IPS-NIHi7 (cell line): Measurements from ENCODE around the gene C20orf204.
"Not testable (repeated sequence)": the region's sequence is repeated elsewhere in the genome, so short reads cannot be mapped to it uniquely, and the experiment has no call there.

Experiments used
- DNase-seq: peaks from one replicate; pipeline ENCODE4 v3.0.0; 2012; ENCODE audit warnings: mixed read lengths; ENCODE audit errors: extremely low spot score

The C20orf204 gene

GRCh38 chr20:64035933-64036345 lies at the start of gene C20orf204:
Gene C20orf204 (plus strand): TSS chr20:64036182. CDS start chr20:64036324, 142 bp downstream.
- DNase-seq: no peak

- no peak for DNase-seq
Measured at GRCh38 chr20:64000906-64001305, 35.1 kb upstream of the C20orf204 start.

- no peak for DNase-seq
Measured at GRCh38 chr20:64001607-64002011, 34.4 kb upstream of the C20orf204 start.

GRCh38 chr20:64003960-64004725 lies 31.8 kb upstream of the C20orf204 start:
- no peak for DNase-seq

GRCh38 chr20:64005394-64005793 lies 30.6 kb upstream of the C20orf204 start:
- DNase-seq: no peak

GRCh38 chr20:64006490-64006889 lies 29.5 kb upstream of the C20orf204 start:
- DNase-seq: no peak

- DNase-seq: no peak
Measured at GRCh38 chr20:64006902-64007301, 29.1 kb upstream of the C20orf204 start.

- DNase-seq: no peak
Measured at GRCh38 chr20:64009811-64010387, 26.1 kb upstream of the C20orf204 start.

- DNase-seq: no peak
Measured at GRCh38 chr20:64010711-64011237, 25.2 kb upstream of the C20orf204 start.

- no peak for DNase-seq
Measured at GRCh38 chr20:64011366-64011779, 24.6 kb upstream of the C20orf204 start.

GRCh38 chr20:64012385-64013154 lies 23.4 kb upstream of the C20orf204 start:
- DNase-seq: not testable (repeated sequence)

- DNase-seq: no peak
Measured at GRCh38 chr20:64015635-64016034, 20.3 kb upstream of the C20orf204 start.

GRCh38 chr20:64021124-64021975 lies 14.6 kb upstream of the C20orf204 start:
- DNase-seq: no peak

GRCh38 chr20:64022671-64023360 lies 13.2 kb upstream of the C20orf204 start:
- no peak for DNase-seq

GRCh38 chr20:64023361-64024140 lies 12.4 kb upstream of the C20orf204 start:
- no peak for DNase-seq

- DNase-seq: no peak
Measured at GRCh38 chr20:64024141-64024990, 11.6 kb upstream of the C20orf204 start.

- no peak for DNase-seq
Measured at GRCh38 chr20:64025101-64025825, 10.7 kb upstream of the C20orf204 start.

- DNase-seq: no peak
Measured at GRCh38 chr20:64025826-64026412, 10.1 kb upstream of the C20orf204 start.
